ENCODE data around the gene TRPV5.
"Not testable (repeated sequence)": the region's sequence is repeated elsewhere in the genome, so short reads cannot be mapped to it uniquely, and the experiment has no call there.

Gene TRPV5

DNA sequence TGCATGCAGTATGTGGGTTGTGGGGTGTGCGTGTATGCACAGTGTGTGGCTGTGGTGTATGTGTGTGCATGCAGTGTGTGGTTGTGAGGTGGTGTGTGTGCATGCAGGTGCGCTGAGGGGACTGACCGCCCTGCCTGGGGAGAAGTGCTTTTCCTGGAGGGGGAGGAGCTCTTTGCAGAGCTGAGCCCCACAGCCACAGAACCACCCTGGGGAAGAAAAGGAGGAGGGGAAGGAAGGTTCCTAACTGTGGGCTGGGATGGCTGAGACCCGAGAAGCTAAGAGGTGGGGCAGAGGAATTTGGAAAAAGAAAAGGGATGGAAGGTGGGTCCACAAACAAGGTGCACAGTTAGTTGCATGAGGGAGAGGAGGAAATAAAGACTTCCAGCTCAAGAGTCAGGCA is at the start of gene TRPV5:
TRPV5 (minus strand) TSS at position 123 of the 400 bp plus-strand sequence. CDS start 287 bp downstream, outside the sequence.
- no peak for DNase-seq

DNA sequence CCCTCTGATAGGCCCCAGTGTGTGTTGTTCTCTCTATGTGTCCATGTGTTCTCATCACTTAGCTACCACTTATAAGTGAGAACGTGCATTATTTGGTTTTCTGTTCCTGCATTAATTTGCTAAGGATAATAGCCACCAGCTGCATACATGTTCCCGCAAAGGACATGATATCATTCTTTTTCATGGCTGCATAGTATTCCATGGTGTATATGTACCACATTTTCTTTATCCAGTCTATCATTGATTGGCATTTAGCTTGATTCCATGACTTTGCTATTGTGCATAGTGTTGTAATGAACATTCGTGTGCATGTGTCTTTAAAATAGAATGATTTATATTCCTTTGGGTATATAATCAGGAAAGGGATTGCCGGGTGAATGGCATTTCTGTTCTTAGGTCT is 44.9 kb upstream of the TRPV5 start:
- not testable (repeated sequence) for DNase-seq

DNA sequence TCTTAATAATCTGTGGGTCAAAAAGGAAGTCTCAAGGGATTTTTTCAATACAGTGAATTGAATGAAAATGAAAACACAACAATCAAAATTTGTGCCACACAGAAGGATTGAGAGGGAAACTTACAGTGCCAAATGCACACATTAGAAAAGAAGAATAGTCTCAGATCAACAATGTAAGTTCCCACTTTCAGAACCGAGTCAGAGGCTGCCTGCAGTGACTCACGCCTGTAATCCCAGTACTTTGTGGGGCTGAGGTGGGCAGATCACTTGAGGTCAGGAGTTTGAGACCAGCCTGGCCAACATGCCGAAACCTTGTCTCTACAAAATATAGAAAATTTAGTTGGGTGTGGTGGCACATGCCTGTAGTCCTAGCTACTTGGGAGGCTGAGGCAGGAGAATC is 41.1 kb upstream of the TRPV5 start:
- DNase-seq: no peak

DNA sequence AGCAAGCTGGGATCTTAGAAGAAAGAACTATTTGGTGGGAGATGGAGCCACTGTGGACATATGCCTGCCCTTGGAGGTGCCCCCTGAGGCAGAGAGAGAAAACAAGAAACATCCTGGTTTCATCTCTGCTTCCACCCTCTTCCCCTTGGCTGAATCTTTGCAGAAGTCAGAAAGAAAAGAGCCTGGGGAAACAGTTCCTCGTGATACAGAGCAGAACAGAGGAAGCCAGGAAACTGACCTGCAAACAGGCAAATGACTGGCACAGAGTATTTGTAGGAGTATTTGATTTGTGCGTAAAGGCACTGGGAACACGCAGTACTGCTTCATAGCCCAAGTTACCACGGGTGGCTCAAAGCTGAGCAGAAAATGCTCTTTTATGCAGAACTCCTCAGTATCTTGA is 35.6 kb upstream of the TRPV5 start:
- no peak for DNase-seq

DNA sequence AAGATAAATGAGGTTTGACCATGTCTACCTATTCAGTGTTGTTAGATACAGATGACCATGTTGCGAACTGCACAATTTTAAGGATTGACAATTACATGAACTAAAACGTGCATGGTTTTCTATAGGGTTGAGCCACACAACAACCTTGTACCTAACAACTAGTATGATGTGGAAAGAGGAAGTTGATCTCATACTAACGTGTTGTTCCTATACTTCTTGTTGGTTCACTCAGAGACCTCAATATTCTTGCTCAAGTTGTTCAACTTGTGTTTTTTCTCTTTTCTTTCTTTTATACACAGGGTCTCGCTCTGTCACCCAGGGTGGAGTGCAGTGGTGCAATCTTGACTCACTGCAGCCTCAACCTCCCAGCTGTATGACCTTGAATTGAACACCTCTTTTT is 34.7 kb upstream of the TRPV5 start:
- no peak for DNase-seq

DNA sequence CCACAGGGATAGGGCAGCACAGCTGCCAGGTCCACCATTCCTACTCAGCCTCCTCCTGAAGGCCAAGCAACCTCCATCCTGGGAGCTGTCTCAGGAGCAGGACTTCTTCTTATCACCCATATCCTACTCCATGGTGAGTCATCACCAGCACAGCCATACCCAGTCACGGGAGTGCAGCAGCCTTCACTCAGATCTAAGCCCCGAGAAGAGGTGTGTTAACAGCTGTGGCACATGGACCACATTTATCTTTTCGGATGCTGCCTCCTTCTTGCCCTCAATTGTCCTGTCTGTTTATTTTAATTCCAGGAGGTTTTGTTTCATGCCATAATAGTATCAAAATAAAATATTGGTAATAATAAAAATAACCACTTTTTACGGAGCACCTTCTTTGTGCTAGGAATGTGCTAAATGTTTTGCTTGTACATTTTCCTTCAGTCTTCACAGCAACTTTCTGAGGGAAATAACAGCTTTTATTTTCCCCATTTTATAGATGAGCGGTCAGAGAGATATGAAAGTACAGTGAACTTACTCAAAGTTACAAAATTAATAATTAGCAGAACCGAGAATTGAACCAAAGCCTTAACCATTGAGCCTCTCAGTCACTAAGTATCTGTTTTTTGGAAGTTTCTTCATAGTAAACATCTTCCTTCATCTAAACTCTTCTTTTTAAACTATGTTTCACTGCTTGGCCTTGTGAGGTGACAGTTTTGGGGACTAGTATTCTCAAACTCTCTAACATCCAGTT is 31.1 kb upstream of the TRPV5 start:
- no peak for DNase-seq

DNA sequence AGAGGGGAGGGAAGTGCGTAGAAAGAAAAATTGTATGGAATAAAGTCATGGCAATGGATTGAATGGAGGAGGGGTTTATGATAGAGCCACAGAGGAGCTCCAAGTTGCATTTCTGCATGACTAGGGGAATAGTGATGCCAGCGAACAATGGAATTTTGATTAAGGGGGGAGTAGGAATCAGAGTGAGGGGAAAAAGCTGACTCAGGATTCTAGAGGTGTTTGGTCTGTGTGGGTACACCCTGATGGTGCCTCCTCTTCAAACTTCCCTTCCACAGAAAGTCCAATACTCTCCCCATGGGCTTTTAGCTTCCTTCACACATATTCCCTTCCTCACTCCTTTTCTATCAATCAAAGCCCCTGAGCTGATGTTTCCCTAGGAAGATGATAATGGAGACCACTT is 30.4 kb upstream of the TRPV5 start:
- no peak for DNase-seq

DNA sequence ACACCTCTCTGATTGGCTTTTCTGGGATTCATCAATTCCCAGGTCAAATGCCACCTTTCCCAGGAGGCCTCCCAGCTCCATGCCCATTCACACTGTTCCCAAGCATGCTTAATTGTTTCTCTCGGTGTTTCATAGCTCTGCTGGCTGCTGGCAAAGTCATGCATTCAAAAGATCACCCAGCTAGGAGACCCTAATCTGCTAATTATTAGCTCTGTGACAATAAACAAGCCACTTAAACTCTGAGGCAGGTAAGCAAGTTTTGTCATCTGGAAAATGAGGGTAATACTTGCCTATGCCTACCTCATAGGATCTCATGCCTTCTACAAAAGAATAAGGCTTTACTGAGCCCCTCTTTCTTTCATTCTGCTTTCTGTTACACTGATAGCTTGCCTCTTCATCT is 29.4 kb upstream of the TRPV5 start:
- DNase-seq: no peak

DNA sequence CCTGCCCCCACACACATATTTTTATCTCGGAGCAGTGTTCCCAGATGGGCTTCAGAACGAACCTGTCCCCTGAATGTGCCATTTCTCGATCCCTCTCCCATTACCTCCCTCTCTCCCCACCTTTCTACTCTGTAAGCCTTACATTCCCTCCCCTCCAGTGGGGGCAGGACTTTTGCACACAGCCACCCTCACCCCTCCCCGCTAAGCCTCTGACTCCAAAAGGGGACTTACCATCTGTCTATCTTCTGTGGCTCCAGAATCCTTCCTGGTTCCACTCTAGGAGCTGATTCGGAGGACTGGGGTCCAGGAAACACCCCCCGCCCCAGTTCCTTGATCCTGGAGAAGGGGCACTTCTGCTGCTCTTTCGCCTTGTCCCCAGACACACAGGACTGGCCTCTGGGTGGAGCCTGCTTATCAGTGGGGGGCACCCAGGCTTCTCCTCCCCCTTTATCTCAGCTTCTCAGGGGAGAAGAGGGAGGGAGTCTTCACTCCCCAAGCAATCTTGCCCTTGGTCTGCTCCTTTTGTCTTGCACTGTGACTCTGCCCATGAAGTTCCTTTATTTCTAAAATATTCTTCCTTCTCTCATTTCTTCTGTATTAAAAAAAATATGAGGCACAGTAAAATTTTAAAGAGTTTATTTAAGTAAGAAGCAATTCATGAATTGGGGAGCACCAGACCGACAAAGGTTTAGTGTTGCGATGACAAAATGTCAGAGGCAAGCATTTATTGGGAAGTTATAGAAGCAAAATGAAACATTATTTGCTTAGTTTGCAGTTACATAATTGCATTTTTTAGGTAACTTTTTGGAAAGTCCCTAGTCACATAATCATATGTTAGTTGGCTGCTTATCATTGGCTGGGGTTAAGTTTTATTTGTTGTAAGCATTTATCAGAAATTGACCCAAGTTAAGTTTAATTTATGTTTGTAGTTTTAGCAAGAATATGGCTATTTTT is 28.7 kb upstream of the TRPV5 start, which contains the start of gene KEL:
KEL (minus strand) TSS at position 391 of the 954 bp plus-strand sequence; CDS start at position 234, 157 bp downstream.
- no peak for DNase-seq

DNA sequence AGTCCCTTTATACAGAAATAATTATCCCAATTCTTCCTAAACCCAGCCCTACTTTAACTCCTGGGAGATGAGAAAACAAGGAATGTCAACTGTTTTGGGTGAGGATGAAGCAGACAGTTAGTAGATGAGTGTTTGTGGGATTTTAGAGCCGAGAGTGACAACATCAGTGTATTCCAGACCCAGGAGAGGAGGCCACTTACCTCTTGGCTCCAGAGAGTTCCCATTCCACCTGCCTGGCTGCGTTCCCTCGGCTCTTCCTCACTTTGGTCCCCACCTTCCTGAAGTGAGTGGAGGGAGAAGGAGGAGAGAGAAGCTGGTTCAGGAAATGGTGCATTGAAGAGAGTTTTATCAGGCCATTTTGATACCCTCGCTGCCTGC is 28.0 kb upstream of the TRPV5 start:
- DNase-seq: no peak

DNA sequence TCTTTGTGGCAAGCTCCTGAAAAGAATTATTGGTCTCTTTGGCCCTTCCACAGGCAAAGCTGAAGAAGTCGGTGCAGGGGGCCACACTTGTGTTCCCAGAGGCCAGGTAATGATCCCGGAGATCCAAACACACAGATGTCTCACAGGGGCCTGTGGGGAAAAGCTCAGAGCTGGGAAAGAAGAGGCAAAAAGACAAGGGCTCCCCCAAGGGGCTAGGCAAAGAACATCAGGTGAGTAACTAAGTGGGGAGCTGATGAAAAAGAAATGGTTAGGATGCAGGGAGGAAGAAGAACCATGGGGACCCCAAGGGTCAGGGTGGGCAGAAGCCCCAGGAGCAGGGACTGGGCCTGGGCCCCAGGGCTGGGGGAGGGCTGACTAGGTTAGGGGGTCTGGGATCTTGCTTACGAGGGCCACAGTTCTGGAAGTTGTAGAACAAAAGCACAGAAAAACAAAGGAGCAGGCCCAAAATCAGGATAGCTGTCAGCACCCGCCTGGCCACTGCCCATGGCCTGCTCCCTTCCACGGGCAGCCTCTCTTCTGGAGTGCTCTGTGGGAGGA is 27.5 kb upstream of the TRPV5 start:
- no peak for DNase-seq

DNA sequence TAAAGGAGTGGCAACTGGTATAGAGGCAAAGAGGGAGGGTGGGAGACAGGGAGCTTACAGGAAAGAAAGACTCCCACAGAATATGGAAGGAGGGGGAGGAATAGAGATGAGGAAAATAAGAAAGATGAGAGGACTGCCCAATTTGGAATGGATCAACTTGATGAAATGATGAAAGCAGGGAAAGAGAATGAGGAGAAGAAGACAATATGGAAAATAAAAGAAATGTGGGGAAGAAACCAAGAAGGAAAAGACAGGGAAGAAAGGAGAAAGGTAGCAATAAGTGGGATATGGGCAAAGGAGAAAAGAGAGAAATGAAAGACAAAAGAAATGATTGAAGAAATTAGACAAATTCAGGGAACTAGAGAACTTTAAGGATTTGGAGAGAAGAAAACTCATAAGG is 25.7 kb upstream of the TRPV5 start:
- DNase-seq: no peak

DNA sequence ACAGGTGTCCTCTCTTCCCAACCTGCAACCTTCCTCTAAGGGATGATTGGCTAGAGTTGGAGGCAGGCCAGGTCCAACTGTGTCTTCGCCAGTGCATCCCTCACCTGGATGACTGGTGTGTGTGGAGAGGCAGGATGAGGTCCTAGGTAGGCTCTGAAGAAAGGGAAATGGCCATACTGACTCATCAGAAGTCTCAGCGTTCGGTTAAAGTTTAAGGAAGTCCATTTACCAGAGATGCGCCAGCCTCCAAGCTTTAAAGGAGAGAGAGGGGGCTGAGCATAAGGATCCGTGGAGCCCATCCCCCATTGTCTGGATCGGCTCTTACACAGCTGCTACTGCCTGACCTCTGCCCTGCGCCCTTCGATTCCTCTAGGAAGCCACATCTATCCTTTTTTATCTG is 24.2 kb upstream of the TRPV5 start:
- no peak for DNase-seq

DNA sequence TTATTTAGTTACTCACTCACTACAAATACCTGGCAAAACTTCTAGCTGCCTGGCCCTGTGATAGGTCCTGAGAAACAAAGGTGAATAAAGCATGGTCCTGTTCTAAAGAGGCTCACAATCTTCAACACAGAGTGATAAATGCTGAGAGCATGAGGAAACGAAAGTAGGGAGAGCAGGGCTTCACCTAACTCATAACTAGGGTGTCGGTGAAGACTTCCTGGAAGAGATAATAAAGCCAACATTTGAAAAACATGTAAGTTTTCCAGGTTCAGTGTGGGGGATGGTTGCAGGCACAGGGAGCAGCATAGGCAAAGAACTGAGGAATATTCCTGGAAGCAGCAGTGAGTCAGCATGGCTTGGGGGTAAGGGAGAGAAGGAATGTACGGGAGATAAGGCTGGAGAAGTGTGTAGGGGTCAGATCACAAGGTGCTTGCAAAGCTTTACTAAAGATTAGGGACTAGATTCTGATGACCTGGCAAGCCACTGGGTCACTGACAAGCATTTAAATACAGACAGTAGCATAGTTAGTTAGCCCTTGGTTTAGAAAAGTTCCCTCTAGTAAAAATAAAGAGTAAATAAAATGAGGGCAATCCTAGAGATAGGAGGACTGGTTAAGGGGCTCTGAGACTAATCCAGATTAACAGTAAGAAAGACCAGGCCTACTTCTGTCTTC is 23.5 kb upstream of the TRPV5 start:
- DNase-seq: no peak

DNA sequence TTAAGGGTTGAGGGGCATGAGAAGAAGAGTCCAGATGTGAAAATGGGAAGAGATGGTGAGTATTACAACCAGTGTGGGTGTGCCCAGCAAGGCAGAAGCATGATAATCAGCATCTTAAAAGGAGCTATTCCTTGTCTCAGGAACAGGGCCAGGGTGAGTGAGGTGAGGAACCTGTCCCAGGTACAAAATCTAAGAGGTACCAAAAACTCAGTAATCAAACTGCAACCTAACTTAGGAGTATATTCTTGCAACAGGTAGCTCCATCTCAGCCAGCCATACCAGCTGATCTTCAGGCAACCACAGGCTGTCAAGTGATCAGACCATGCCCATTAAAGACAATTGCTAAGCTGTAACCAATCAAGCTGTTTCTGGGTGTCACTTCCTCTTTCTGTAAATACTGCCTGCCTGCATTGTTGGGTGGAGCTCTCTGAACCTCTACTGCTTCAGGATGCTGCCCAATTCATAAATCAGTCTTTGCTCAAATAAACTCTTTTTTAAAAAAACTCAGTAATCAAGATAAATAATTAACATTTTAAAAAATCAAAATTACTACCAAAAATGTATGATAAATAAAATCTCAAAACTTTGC is 21.2 kb upstream of the TRPV5 start:
- no peak for DNase-seq

DNA sequence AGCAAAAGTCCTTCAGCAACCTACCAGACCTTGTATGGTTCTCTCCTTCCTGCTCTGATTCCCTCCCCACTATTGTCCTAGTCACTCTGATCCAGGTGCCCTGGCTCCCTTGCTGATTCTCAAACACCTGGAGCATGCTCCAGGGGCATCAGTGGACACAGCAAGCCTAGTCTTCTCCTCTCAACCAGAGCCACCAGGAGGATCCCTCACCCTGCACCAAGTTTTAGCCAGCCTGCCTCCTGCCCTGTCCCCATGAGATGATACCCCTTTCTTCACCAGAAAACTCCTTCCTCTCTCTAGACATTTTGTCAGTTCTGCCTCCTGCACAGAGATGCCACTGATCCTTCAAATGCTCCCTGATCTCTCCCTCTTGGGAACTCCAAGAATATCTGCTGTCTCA is 16.7 kb upstream of the TRPV5 start:
- no peak for DNase-seq

DNA sequence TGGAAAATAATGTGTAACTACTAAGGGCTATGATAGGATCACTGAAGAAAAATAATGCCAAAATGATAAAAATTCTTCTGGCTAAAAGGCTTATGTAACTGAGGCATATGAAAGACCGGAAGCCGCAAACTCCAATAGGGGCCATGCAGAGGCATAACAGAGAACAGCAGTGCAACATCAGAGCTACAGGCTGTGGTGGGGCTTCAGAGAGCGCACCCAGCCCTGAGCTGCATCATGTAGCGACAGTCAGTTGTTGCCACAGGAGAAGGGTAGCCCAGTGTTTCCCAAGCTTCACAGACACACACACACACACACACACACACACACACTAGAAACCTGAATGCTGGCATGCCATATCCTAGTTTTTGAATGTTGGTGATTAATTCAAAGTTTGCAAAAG is 15.1 kb upstream of the TRPV5 start:
- no peak for DNase-seq

DNA sequence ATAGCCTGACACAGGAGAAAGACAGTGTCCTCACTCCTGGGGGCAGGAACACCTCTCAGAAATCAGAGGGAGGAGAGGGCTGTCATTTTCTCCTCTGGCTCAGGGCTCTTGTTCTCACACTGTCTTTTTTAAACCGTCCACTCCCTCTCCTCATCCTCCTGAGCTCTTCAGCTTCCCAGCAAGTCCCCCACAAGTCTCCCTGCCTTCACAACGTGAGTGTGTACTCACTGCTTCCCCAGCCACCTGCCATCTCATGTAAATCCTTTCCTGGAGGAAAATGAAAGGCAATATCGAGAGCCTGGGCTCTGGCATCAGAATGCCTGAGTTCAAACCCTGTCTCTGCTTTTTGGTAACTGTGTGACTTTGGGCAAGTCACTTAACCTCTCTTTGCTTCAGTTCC is 11.5 kb upstream of the TRPV5 start:
- no peak for DNase-seq

DNA sequence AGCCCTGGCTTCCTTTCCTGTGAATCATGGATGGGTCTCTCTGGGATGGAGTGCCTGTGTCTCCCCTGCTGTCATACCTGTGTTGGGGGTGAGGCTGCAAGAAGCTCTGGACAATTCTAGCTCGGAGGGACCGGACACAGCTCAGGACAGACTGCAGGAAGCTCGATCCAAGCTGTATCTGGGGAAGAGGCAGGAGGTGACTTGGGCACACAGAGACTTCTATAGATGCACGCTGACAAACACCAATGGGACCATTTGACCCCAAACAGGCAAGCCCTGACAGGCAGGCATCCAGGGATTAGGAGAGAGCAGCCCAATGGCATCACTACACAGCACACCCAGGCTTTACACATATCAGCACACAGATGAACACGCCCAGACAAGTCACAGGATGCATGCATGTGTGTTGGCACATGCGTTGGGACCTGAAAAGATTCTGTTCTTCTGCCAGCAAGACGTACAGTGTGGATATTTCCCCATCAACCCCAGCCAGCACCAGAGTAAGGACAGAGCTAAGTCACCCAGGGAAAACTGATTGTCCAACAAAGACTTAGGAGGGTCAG is 10.2 kb upstream of the TRPV5 start:
- DNase-seq: no peak

DNA sequence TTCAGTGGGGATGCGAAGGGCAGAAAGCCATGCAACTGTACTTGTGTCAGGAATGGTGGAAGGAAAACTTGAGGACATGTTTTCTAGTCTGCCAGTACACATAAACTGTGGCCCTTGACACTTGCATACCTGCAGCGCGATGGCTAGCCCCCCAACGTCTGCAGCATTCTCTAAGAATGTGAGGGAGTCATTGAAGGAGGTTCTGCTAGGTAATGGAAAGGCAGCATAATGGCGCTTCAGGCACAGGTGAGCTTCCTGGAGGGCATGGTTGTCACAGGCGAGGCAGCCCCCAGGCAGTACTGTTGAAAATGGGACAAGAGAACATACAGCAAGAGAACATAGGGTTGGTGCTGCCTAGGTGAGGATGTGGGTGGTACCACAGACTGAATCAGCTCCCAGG is 9.2 kb upstream of the TRPV5 start:
- no peak for DNase-seq

DNA sequence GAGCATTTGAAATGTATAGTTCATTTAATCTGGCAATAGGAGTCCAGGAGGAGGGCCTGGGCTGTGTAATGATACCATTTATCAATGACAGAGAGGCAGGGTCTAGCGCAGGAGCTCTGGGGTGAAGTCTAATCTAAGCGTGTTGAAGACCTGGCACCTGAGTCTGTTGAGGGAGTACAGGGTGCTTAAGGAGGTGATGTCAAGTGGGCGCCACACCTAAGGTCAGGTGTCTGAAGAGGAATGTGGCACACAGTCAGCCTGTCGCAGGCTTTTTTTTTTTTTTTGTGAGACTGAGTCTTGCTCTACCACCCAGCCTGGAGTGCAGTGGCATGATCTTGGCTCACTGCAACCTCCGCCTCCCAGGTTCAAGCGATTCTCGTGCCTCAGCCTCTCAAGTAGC is 8.0 kb upstream of the TRPV5 start:
- DNase-seq: no peak

DNA sequence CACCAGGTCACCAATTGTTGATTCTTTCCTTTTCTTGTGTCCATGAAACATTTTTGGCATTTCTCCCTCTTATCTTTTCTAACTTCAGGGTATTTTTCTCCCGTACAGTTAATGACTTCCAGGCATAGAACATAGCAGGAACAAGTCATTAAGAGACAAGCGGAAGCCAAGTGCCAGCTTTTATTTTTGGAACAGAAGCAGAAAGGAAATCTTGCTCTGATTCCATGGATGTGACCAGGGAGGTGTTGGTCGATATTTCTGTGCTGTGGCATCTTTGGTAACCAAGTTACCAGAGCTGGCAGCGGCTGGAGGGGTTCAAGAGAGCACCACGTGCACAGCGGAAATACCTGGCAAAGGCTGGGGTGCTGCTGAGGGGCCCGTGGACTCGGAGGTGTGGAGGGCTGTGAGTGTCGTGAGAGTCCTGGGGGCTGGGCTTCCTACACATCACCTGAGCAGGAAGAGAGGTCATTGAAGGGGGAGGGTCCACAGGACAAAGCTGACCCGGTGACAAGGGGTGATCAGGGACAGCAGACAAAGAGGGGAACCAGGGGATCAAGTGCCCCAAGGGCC is 7.5 kb upstream of the TRPV5 start:
- no peak for DNase-seq
